Measurements from ENCODE around the gene HIPK3.
A peak's percentile ranks its signal among the peaks of the same experiment; 100 is the strongest.

The HIPK3 gene

DNA sequence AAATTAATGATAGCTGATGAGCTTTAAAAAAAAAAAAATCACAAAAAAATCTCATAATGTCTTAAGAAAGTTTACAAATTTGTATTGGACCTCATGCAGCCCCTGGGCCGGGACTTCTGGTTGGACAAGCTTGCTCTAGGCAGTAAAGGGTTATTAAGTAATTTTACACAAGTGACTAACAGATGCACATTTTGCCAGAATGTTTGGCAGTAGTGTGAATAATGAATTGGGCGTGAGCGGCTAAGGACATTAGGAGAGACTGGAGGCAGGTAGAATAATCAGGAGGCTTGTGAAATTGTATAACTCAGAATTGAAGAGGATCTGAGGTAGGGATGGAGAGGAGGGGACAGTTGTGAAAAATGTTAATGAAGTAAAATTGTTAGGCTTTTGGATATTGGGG, 77.4 kb downstream of the HIPK3 start:
- DNase-seq (ENCODE audit: insufficient read length, low spot score): no peak
- FAIRE-seq: no peak
- TF ChIP-seq, protein P1, sequence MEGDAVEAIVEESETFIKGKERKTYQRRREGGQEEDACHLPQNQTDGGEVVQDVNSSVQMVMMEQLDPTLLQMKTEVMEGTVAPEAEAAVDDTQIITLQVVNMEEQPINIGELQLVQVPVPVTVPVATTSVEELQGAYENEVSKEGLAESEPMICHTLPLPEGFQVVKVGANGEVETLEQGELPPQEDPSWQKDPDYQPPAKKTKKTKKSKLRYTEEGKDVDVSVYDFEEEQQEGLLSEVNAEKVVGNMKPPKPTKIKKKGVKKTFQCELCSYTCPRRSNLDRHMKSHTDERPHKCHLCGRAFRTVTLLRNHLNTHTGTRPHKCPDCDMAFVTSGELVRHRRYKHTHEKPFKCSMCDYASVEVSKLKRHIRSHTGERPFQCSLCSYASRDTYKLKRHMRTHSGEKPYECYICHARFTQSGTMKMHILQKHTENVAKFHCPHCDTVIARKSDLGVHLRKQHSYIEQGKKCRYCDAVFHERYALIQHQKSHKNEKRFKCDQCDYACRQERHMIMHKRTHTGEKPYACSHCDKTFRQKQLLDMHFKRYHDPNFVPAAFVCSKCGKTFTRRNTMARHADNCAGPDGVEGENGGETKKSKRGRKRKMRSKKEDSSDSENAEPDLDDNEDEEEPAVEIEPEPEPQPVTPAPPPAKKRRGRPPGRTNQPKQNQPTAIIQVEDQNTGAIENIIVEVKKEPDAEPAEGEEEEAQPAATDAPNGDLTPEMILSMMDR (IDR thresholded peaks at IDR 0.05; ENCODE audit: insufficient read depth, missing control alignments): no peak

DNA sequence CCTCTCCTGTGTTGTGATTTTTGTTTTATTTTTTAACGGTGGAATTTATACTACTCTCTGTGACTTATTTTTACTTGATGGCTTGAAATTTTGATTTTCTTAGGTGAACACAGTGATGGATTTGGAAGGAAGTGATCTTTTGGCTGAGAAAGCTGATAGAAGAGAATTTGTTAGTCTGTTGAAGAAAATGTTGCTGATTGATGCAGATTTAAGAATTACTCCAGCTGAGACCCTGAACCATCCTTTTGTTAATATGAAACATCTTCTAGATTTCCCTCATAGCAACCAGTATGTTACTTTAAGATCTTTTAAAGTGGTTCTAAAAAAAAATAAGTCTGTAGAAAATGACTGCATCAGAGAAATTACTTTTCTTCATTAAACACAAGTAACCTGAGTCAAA, 82.1 kb downstream of the HIPK3 start:
- no peak for FAIRE-seq
- no peak for DNase-seq (ENCODE audit: insufficient read length, low spot score)
- TF ChIP-seq, protein P1 (IDR thresholded peaks at IDR 0.05; ENCODE audit: insufficient read depth, missing control alignments): no peak

DNA sequence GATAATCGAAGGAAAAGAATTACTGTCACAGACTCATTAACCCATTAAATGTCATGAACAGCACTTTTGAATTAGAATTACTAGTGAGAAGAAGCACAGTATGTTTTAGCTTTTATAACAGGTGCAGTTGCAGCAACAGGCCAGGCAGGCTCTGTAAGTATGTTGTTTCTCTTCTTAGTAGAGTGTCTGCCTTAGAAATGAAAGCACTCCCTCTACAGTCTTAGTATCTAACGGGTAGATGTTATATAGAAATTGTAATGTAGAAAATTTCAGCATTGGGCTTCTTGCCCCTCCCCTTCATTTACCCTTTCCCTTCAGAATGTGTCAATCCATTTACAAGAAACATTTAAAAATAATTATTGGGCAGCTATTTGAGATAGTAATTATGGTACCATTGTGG, 87.4 kb downstream of the HIPK3 start:
- DNase-seq (ENCODE audit: insufficient read length, low spot score) (no peak), FAIRE-seq (no peak)
- TF ChIP-seq, protein P1 (IDR thresholded peaks at IDR 0.05; ENCODE audit: insufficient read depth, missing control alignments): peak; percentile 11

DNA sequence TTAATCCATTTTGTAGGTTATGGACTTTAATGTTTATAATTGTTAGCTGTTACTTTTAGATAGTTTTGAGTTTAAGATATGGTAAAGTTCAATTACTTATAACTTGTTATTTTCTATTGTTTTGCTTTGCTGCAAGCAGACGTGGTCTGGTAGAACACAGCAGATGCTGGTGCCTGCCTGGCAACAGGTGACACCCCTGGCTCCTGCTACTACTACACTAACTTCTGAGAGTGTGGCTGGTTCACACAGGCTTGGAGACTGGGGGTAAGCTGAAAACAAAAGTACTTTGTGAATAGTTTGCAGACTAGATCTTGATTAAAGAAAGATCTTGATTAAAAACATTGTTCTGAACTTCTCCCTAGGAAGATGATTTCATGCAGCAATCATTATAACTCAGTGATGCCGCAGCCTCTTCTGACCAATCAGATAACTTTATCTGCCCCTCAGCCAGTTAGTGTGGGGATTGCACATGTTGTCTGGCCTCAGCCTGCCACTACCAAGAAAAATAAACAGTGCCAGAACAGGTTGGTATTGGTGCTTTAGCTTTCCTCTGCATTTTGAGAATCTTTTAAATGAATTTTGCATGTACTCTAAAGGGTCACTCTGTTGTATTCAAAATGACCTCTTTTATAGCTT, 90.4 kb downstream of the HIPK3 start:
- TF ChIP-seq, protein P1 (IDR thresholded peaks at IDR 0.05; ENCODE audit: insufficient read depth, missing control alignments): no peak
- no peak for FAIRE-seq
- no peak for DNase-seq (ENCODE audit: insufficient read length, low spot score)

DNA sequence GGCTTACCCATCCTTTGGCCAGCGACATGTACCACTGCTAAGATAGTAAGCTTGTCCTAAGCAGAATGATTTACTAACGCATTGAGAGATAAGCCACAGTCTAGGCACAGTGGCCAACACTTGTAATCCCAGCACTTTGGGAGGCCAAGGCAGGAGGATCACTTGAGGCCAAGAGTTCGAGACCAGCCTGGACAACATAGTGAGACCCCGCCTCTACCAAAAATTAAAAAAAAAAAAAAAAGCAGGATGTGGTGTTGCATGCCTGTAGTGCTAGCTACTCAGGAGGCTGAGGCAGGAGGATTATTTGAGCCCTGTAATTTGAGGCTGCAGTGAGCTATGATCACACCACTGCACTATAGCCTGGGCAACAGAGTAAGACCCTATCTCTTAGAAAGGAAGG, 93.1 kb downstream of the HIPK3 start:
- DNase-seq (ENCODE audit: insufficient read length, low spot score): no peak
- TF ChIP-seq, protein P1 (IDR thresholded peaks at IDR 0.05; ENCODE audit: insufficient read depth, missing control alignments): no peak
- no peak for FAIRE-seq

DNA sequence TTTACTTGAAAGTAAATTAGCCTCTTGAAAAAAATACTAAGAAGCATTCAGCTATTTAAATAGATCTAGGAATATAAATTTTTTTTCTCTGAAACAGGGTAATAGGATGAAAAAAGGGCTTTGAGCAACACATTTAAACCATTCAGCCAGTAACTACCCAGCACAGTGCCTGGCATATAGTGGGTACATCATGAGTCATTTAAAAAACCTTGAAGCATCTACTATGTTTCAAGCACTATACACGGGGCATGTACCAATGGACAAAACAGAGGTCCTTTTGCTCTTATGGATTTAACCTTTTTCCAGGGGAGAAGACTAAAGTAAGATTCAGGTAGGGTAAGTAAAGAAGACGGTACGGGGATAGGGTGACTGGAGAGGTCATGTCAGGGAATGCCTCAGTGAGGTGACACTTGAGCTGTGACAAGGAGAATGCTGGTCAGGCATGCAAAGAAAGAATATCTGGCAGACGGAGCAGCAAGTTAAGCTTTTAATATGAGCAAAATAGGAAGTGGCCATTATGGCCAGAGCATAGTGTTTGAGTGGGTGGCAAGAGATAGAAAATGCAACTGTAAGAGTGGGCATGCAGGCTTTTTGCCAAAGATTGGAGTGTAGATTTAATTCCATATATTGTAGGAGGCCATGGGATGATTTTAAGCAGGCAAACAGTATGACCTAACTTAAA, 101.1 kb downstream of the HIPK3 start:
- no peak for DNase-seq (ENCODE audit: insufficient read length, low spot score)
- FAIRE-seq: no peak
- TF ChIP-seq, protein P1 (IDR thresholded peaks at IDR 0.05; ENCODE audit: insufficient read depth, missing control alignments): no peak

DNA sequence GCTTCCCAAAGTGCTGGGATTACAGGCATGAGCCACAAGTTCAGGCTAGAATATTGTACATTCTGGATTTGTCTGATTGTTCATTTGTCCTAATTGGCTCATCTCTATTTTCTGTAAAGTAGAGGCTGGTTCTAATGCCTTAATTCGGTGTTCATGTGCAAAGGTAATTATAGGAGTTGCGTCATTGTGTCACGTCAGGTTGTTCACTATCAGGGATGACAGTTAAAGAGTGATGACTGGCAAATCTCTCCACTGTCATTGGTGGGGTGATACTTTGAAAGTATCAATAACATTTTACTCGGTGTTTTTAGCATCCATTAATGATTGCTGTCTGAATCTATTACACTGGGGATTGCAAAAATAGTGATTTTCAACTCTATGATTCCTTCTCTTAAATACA, 103.5 kb downstream of the HIPK3 start:
- no peak for DNase-seq (ENCODE audit: insufficient read length, low spot score)
- FAIRE-seq: no peak
- TF ChIP-seq, protein P1 (IDR thresholded peaks at IDR 0.05; ENCODE audit: insufficient read depth, missing control alignments): no peak

Data from D721Med (cell line).